Lung (tissue), 4 donors: ENCODE measurements around the gene ZKSCAN5. TPM values are rescaled to one million over a fixed set of nuclear protein-coding genes. Genes with fewer than 3 reads are reported as not detected.

ENCODE experiments used
- polyA plus RNA-seq, 2 donors: library from polyadenylated mRNA; stranded (reverse); fragments of 200-250 nt; gene quantifications; one replicate each; pipeline ENCODE4 v1.2.1, GENCODE V29; 2013
- total RNA-seq, 2 donors: library from RNA; depleted of rRNA in 1 of 2; stranded (reverse); fragments of >200 nt in 1 of 2; gene quantifications; one replicate each; pipeline ENCODE4 v1.2.1, GENCODE V29; 2014 to 2021
- donor health status: Bipolar disorder and iron deficiency.
- donor health status: healthy.
- donor health status: DM: yes; HTN: yes; CAD: no.

Gene ZKSCAN5
- total and polyA plus RNA-seq, 4 donors, result 3.1 to 9.7 (median 6.2) TPM

Other genes starting within 250 kb of the ZKSCAN5 start
- gene MYH16, start 231.8 kb upstream of the ZKSCAN5 start, total RNA-seq, result not detected
- under 1 TPM; 0.04 to 0.07 TPM for gene MYH16, start 231.8 kb upstream of the ZKSCAN5 start, polyA plus RNA-seq
- gene ARPC1A, start 178.8 kb upstream of the ZKSCAN5 start, total RNA-seq, result 100 to 1,000 TPM in 1 of 2 donors, 10 to 100 TPM in 1; 71.3 to 135 TPM
- 100 to 1,000 TPM; 105 to 212 TPM for gene ARPC1A, start 178.8 kb upstream of the ZKSCAN5 start, polyA plus RNA-seq
- 100 to 1,000 TPM; 164 to 310 TPM for gene ARPC1B, start 129.9 kb upstream of the ZKSCAN5 start, total RNA-seq
- gene ARPC1B, start 129.9 kb upstream of the ZKSCAN5 start, polyA plus RNA-seq, result 100 to 1,000 TPM; 221 to 937 TPM
- gene PDAP1, start 96.1 kb upstream of the ZKSCAN5 start, total RNA-seq, result 10 to 100 TPM; 20.5 to 96.6 TPM
- gene PDAP1, start 96.1 kb upstream of the ZKSCAN5 start, polyA plus RNA-seq, result 100 to 1,000 TPM; 130 to 191 TPM
- 100 to 1,000 TPM in 1 of 2 donors, 10 to 100 TPM in 1; 88.5 to 107 TPM for gene BUD31, start 95.7 kb upstream of the ZKSCAN5 start, total RNA-seq
- gene BUD31, start 95.7 kb upstream of the ZKSCAN5 start, polyA plus RNA-seq, result 100 to 1,000 TPM; 124 to 185 TPM
- gene PTCD1, start 65.9 kb upstream of the ZKSCAN5 start, total RNA-seq, result 1 to 10 TPM; 4.5 to 6.8 TPM
- gene PTCD1, start 65.9 kb upstream of the ZKSCAN5 start, polyA plus RNA-seq, result 1 to 10 TPM; 2.8 to 3.4 TPM
- 10 to 100 TPM; 18.3 to 36.8 TPM for gene CPSF4, start 65.7 kb upstream of the ZKSCAN5 start, total RNA-seq
- 10 to 100 TPM; 26.1 to 29.3 TPM for gene CPSF4, start 65.7 kb upstream of the ZKSCAN5 start, polyA plus RNA-seq
- gene ATP5MF, start 38.5 kb upstream of the ZKSCAN5 start, total RNA-seq, result 100 to 1,000 TPM; 128 to 208 TPM
- gene ATP5MF, start 38.5 kb upstream of the ZKSCAN5 start, polyA plus RNA-seq, result 1,000 to 10,000 TPM in 1 of 2 donors, 100 to 1,000 TPM in 1; 970 to 1,164 TPM
- 10 to 100 TPM; 10.6 to 19.7 TPM for gene ZNF789, start 31.8 kb upstream of the ZKSCAN5 start, total RNA-seq
- 10 to 100 TPM in 1 of 2 donors, 1 to 10 TPM in 1; 4.1 to 12.5 TPM for gene ZNF789, start 31.8 kb upstream of the ZKSCAN5 start, polyA plus RNA-seq
- 10 to 100 TPM; 29.9 to 44.5 TPM for gene ZNF394, start 4.4 kb upstream of the ZKSCAN5 start, total RNA-seq
- gene ZNF394, start 4.4 kb upstream of the ZKSCAN5 start, polyA plus RNA-seq, result 10 to 100 TPM; 18.5 to 23.0 TPM
- 10 to 100 TPM in 1 of 2 donors, 1 to 10 TPM in 1; 4.8 to 10.1 TPM for gene FAM200A, start 47.5 kb downstream of the ZKSCAN5 start, total RNA-seq
- gene FAM200A, start 47.5 kb downstream of the ZKSCAN5 start, polyA plus RNA-seq, result 1 to 10 TPM; 2.7 to 5.4 TPM
- gene ZNF655, start 54.0 kb downstream of the ZKSCAN5 start, total RNA-seq, result 100 to 1,000 TPM in 1 of 2 donors, 10 to 100 TPM in 1; 72.3 to 138 TPM
- gene ZNF655, start 54.0 kb downstream of the ZKSCAN5 start, polyA plus RNA-seq, result 10 to 100 TPM; 41.3 to 50.1 TPM
- 1 to 10 TPM in 1 of 2 donors, under 1 TPM in 1; 0.31 to 1.4 TPM for gene TMEM225B, start 93.6 kb downstream of the ZKSCAN5 start, total RNA-seq
- 1 to 10 TPM in 1 of 2 donors, under 1 TPM in 1; 0.49 to 1.0 TPM for gene TMEM225B, start 93.6 kb downstream of the ZKSCAN5 start, polyA plus RNA-seq
- gene ZSCAN25, start 112.3 kb downstream of the ZKSCAN5 start, total RNA-seq, result 10 to 100 TPM; 22.0 to 24.0 TPM
- gene ZSCAN25, start 112.3 kb downstream of the ZKSCAN5 start, polyA plus RNA-seq, result 1 to 10 TPM; 5.7 to 6.2 TPM
- gene CYP3A5, start 175.3 kb downstream of the ZKSCAN5 start, total RNA-seq, result 10 to 100 TPM; 11.0 to 26.3 TPM
- 10 to 100 TPM in 1 of 2 donors, 1 to 10 TPM in 1; 2.2 to 10.8 TPM for gene CYP3A5, start 175.3 kb downstream of the ZKSCAN5 start, polyA plus RNA-seq
- gene CYP3A7, start 230.5 kb downstream of the ZKSCAN5 start, total RNA-seq, result under 1 TPM; 0.64 to 0.71 TPM
- gene CYP3A7, start 230.5 kb downstream of the ZKSCAN5 start, polyA plus RNA-seq, result under 1 TPM; 0.19 to 0.24 TPM